Suprapubic skin (tissue), 4 donors: Measurements from ENCODE around the gene DEXI.

ENCODE experiments used
- POLR2A ChIP-seq, 2 donors: fragments of 450-650 bp; IDR thresholded peaks; one replicate each; pipeline ENCODE4 v1.6.1; 2017; ENCODE audit warnings: antibody characterized with exemption in 2 of 2, mild to moderate bottlenecking in 2 of 2, moderate library complexity in 2 of 2
- POLR2AphosphoS5 ChIP-seq, 3 donors: sonication (generic); formaldehyde crosslinking; IDR thresholded peaks; one replicate each; pipeline ENCODE4 v1.6.1; 2017; ENCODE audit warnings: antibody characterized with exemption in 3 of 3
- TF ChIP-seq, protein P1 (sequence below), 2 donors: fragments of 200-600 bp in 1 of 2; fragments of 450-650 bp in 1 of 2; sonication (generic) in 1 of 2; IDR thresholded peaks; one replicate each; pipeline ENCODE4 v1.5.1; 2016 to 2019; ENCODE audit warnings: antibody characterized with exemption in 2 of 2, mild to moderate bottlenecking in 1 of 2, moderate library complexity in 1 of 2

DNA sequence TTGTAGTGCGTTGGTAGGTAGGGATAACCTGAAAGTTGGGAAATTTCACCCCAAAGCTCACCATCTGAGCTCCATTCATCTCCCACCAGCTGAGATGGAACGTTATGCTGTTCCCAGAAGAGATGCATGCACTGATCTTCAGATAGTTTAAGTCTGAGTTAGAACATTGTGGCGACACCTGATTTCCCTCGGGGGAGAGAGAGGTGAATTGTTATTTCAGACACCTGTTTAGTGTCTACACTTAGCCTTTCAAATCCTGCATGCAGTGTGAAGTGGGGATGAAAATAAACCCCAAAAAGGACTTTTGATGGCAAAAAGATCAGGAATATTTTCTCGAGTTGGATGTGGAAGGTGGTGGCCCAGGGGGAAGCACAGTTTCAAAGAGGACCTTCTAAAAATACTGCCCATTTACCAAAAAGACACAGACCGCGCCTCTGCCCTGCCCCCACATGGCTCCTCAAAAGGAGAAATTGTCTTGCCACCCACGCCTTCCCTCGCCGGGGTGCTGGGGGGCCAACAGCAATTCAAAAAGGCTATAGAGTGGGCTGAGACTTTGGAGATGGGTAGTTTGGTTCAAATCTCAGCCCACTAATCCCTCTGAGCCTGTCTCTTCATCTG, 53.8 kb downstream of the DEXI start:
- TF ChIP-seq POLR2AphosphoS5 (IDR thresholded peaks at IDR 0.05) = no peak
- TF ChIP-seq, protein P1, sequence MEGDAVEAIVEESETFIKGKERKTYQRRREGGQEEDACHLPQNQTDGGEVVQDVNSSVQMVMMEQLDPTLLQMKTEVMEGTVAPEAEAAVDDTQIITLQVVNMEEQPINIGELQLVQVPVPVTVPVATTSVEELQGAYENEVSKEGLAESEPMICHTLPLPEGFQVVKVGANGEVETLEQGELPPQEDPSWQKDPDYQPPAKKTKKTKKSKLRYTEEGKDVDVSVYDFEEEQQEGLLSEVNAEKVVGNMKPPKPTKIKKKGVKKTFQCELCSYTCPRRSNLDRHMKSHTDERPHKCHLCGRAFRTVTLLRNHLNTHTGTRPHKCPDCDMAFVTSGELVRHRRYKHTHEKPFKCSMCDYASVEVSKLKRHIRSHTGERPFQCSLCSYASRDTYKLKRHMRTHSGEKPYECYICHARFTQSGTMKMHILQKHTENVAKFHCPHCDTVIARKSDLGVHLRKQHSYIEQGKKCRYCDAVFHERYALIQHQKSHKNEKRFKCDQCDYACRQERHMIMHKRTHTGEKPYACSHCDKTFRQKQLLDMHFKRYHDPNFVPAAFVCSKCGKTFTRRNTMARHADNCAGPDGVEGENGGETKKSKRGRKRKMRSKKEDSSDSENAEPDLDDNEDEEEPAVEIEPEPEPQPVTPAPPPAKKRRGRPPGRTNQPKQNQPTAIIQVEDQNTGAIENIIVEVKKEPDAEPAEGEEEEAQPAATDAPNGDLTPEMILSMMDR (IDR thresholded peaks at IDR 0.05) = no peak
- no peak for TF ChIP-seq POLR2A (IDR thresholded peaks at IDR 0.05)
